Erythroblast (primary cell): ENCODE measurements around the gene CRB1.

Experiments used
- GATA1 ChIP-seq: IDR thresholded peaks from 2 replicates; pipeline ENCODE4 v1.6.1; 2011; ENCODE audit warnings: low read depth, mild to moderate bottlenecking, control low read depth, low read length, moderate library complexity
- POLR2A ChIP-seq: IDR thresholded peaks from 2 replicates; pipeline ENCODE4 v1.6.1; 2011; ENCODE audit warnings: mild to moderate bottlenecking, low read length

GRCh38 chr1:197358959-197359358 is 90.9 kb downstream of the CRB1 start:
- TF ChIP-seq POLR2A (no peak), GATA1 (no peak)
